Neural cell (in vitro differentiated cells): ENCODE data around the gene TBX15.

Experiments used
- EP300 ChIP-seq: fragments of 450-650 bp; conservative IDR thresholded peaks from 2 replicates; pipeline ENCODE4 v1.6.1; 2014; ENCODE audit warnings: antibody characterized with exemption, mild to moderate bottlenecking, moderate library complexity; ENCODE audit not compliant: poor library complexity, severe bottlenecking
- EZH2 ChIP-seq: fragments of 200-600, 300-800 bp; shearing (Covaris generic), sonication (generic); IDR thresholded peaks from 2 replicates; pipeline ENCODE4 v1.6.1; 2014; ENCODE audit warnings: antibody characterized with exemption, low read length, borderline replicate concordance, mild to moderate bottlenecking; ENCODE audit not compliant: insufficient read depth, poor library complexity, severe bottlenecking
- MXI1 ChIP-seq: fragments of 450-650 bp; conservative IDR thresholded peaks from 2 replicates; pipeline ENCODE4 v1.6.1; 2014; ENCODE audit warnings: antibody characterized with exemption, mild to moderate bottlenecking; ENCODE audit not compliant: poor library complexity, severe bottlenecking
- RAD21 ChIP-seq: fragments of 450-650 bp; conservative IDR thresholded peaks from 2 replicates; pipeline ENCODE4 v1.6.1; 2014; ENCODE audit warnings: antibody characterized with exemption, mild to moderate bottlenecking, moderate library complexity
- TAF1 ChIP-seq: IDR thresholded peaks from 2 replicates; pipeline ENCODE4 v1.6.1; 2012; ENCODE audit warnings: low read depth
- TF ChIP-seq, protein P1 (sequence below): fragments of 450-650 bp; IDR thresholded peaks from 2 replicates; pipeline ENCODE4 v1.5.1; 2014; ENCODE audit warnings: antibody characterized with exemption, mild to moderate bottlenecking, moderate library complexity; ENCODE audit not compliant: poor library complexity, severe bottlenecking
- TF ChIP-seq, protein P2 (sequence below): IDR thresholded peaks from 2 replicates; pipeline ENCODE4 v1.6.1; 2012; ENCODE audit warnings: borderline replicate concordance

DNA sequence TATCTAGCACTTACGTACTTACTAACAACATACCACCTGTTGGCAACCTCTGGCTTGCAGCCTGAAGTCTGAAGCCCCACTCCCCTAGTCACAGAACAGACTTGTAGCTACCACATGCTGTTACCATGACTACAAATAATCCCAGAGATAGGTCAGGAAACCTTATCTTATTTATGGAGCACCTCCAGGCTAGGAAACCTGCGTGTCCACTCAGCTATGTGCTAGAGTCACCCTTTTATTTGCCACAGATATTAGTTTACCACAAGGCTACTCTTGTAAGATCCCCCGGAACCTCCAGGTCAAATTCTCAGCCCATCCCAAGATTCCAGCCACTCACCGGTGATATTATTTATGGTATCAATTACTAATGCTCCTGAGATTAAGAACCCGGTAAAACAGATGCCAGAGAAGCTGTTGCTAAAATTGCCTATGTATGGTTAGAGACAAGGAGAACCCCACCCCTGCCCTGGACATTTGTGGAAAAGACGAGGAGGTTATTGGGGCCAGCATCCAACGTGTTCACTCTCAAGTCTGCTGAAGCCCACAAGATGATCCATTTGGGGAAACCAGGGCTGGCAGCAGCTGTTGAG, 116.5 kb downstream of the TBX15 start:
- TF ChIP-seq, protein P1, sequence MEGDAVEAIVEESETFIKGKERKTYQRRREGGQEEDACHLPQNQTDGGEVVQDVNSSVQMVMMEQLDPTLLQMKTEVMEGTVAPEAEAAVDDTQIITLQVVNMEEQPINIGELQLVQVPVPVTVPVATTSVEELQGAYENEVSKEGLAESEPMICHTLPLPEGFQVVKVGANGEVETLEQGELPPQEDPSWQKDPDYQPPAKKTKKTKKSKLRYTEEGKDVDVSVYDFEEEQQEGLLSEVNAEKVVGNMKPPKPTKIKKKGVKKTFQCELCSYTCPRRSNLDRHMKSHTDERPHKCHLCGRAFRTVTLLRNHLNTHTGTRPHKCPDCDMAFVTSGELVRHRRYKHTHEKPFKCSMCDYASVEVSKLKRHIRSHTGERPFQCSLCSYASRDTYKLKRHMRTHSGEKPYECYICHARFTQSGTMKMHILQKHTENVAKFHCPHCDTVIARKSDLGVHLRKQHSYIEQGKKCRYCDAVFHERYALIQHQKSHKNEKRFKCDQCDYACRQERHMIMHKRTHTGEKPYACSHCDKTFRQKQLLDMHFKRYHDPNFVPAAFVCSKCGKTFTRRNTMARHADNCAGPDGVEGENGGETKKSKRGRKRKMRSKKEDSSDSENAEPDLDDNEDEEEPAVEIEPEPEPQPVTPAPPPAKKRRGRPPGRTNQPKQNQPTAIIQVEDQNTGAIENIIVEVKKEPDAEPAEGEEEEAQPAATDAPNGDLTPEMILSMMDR, result no peak
- TF ChIP-seq EZH2, result no peak
- TF ChIP-seq, protein P2, sequence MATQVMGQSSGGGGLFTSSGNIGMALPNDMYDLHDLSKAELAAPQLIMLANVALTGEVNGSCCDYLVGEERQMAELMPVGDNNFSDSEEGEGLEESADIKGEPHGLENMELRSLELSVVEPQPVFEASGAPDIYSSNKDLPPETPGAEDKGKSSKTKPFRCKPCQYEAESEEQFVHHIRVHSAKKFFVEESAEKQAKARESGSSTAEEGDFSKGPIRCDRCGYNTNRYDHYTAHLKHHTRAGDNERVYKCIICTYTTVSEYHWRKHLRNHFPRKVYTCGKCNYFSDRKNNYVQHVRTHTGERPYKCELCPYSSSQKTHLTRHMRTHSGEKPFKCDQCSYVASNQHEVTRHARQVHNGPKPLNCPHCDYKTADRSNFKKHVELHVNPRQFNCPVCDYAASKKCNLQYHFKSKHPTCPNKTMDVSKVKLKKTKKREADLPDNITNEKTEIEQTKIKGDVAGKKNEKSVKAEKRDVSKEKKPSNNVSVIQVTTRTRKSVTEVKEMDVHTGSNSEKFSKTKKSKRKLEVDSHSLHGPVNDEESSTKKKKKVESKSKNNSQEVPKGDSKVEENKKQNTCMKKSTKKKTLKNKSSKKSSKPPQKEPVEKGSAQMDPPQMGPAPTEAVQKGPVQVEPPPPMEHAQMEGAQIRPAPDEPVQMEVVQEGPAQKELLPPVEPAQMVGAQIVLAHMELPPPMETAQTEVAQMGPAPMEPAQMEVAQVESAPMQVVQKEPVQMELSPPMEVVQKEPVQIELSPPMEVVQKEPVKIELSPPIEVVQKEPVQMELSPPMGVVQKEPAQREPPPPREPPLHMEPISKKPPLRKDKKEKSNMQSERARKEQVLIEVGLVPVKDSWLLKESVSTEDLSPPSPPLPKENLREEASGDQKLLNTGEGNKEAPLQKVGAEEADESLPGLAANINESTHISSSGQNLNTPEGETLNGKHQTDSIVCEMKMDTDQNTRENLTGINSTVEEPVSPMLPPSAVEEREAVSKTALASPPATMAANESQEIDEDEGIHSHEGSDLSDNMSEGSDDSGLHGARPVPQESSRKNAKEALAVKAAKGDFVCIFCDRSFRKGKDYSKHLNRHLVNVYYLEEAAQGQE, result no peak
- no peak for TF ChIP-seq EP300
- TF ChIP-seq RAD21, result no peak
- TF ChIP-seq MXI1, result no peak
- no peak for TF ChIP-seq TAF1
